ENCODE data around the gene VEGFA.

DNA sequence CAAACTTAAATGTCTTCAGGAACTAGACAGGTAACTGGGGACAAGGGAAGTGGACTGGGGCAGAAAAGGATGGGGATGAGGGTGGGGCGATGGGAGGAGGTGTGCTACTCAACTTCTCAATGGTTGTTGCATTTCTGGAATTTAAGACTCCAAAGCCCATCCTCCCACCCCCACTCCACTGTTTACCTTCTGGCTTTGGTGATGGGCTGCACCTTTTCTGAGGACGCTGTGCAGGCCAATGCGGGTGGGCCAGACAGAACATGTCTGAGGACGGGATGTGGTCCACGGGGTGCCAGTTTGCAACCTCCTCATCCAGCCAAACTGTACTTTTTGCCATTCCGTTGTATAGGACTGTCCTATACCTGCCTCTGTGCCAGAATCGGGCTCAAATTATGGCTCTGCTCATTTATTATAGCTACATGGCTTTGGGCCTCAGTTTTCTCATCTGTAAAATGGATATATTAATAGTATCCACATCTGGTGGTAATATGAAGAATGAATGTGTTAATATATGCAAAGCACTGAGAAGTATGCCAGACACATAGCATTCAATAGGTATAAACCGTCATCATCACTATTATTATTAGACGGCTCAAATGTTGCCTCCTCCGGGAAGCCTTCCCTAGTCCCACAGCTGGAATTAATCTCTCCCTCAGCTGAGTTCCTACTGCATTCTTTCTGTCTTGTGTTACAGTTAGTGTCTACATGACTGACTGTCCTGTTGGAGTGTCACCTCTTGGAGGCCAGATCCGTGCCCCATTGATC is 31.0 kb upstream of the VEGFA start:
- TF ChIP-seq YY1 (IDR thresholded peaks at IDR 0.05; ENCODE audit: insufficient read depth, insufficient read length) (no peak), SUZ12 (IDR thresholded peaks at IDR 0.05; ENCODE audit: extremely low read depth, insufficient read depth, insufficient read length) (no peak), ZNF274 (IDR thresholded peaks at IDR 0.05; ENCODE audit: low read depth, low read length) (no peak)

All from NT2/D1 (cell line).